ENCODE results near the gene PPP2R5C.

The PPP2R5C gene

GRCh38 chr14:101893759-101894158, 132.2 kb downstream of the PPP2R5C start:
- no peak for DNase-seq

- no peak for DNase-seq
Observed at GRCh38 chr14:101894365-101895081, 133.0 kb downstream of the PPP2R5C start.

- no peak for DNase-seq
Observed at GRCh38 chr14:101895256-101895655, 133.7 kb downstream of the PPP2R5C start.

GRCh38 chr14:101897326-101897725, 135.8 kb downstream of the PPP2R5C start:
- no peak for DNase-seq

GRCh38 chr14:101898416-101898815, 136.9 kb downstream of the PPP2R5C start:
- no peak for DNase-seq

GRCh38 chr14:101899263-101899662, 137.8 kb downstream of the PPP2R5C start:
- no peak for DNase-seq

GRCh38 chr14:101900253-101900652, 138.7 kb downstream of the PPP2R5C start:
- DNase-seq = no peak

- DNase-seq = no peak
Observed at GRCh38 chr14:101903111-101903561, 141.6 kb downstream of the PPP2R5C start.

GRCh38 chr14:101905614-101906013, 144.1 kb downstream of the PPP2R5C start:
- no peak for DNase-seq

- no peak for DNase-seq
Observed at GRCh38 chr14:101906645-101907044, 145.1 kb downstream of the PPP2R5C start.

- DNase-seq = no peak
Observed at GRCh38 chr14:101907619-101908018, 146.1 kb downstream of the PPP2R5C start.

GRCh38 chr14:101908795-101909194, 147.3 kb downstream of the PPP2R5C start:
- DNase-seq = no peak

GRCh38 chr14:101909371-101910096, 148.0 kb downstream of the PPP2R5C start:
- no peak for DNase-seq

GRCh38 chr14:101912841-101913240, 151.3 kb downstream of the PPP2R5C start:
- no peak for DNase-seq

- DNase-seq = no peak
Observed at GRCh38 chr14:101914083-101914482, 152.6 kb downstream of the PPP2R5C start.

- DNase-seq = no peak
Observed at GRCh38 chr14:101915871-101916815, 154.6 kb downstream of the PPP2R5C start.

- DNase-seq = no peak
Observed at GRCh38 chr14:101916816-101917412, 155.4 kb downstream of the PPP2R5C start.

GRCh38 chr14:101917413-101918017, 156.0 kb downstream of the PPP2R5C start:
- DNase-seq = no peak

- no peak for DNase-seq
Observed at GRCh38 chr14:101918065-101918989, 156.8 kb downstream of the PPP2R5C start.

- DNase-seq = no peak
Observed at GRCh38 chr14:101920271-101920670, 158.8 kb downstream of the PPP2R5C start.

- no peak for DNase-seq
Observed at GRCh38 chr14:101922866-101923265, 161.4 kb downstream of the PPP2R5C start.

All from fibroblast of skin of right quadriceps (primary cell).